GM12865 (cell line): ENCODE data around the gene RANBP1.

Experiments used
- DNase-seq: peaks from one replicate; pipeline ENCODE4 v3.0.0; 2010; ENCODE audit warnings: low read depth
- H3K4me3 ChIP-seq: 2 replicates; pipeline ENCODE4 v1.5.1; 2011; ENCODE audit warnings: mild to moderate bottlenecking, low read depth, low read length, control low read depth
- CTCF ChIP-seq: IDR thresholded peaks from 2 replicates; pipeline ENCODE4 v1.5.1; 2011; ENCODE audit warnings: low read length, control low read depth, low read depth, inconsistent platforms; ENCODE audit not compliant: insufficient read depth; ENCODE audit errors: missing control alignments

RANBP1 gene

GRCh38 chr22:20137113-20137512 is 21.2 kb downstream of the RANBP1 start:
- no peak for DNase-seq
- no peak overlapping the region for H3K4me3 ChIP-seq
- no peak for TF ChIP-seq CTCF

GRCh38 chr22:20137671-20138416 is 21.9 kb downstream of the RANBP1 start:
- no peak for TF ChIP-seq CTCF
- no peak overlapping the region for H3K4me3 ChIP-seq
- no peak for DNase-seq

- TF ChIP-seq CTCF = no peak
- DNase-seq = no peak
- H3K4me3 ChIP-seq = no peak overlapping the region
Observed at GRCh38 chr22:20138417-20138738, 22.5 kb downstream of the RANBP1 start.

- DNase-seq = no peak
- no peak for TF ChIP-seq CTCF
- no peak overlapping the region for H3K4me3 ChIP-seq
Observed at GRCh38 chr22:20138868-20139267, 23.0 kb downstream of the RANBP1 start.

GRCh38 chr22:20139391-20140106 is 23.6 kb downstream of the RANBP1 start:
- H3K4me3 ChIP-seq = no peak overlapping the region
- no peak for TF ChIP-seq CTCF

GRCh38 chr22:20140107-20140445 is 24.2 kb downstream of the RANBP1 start:
- no peak overlapping the region for H3K4me3 ChIP-seq
- DNase-seq = no peak
- TF ChIP-seq CTCF = no peak

More at GRCh38 chr22:20139391-20140106, 23.6 kb downstream of the RANBP1 start:
- DNase-seq = no peak
